A549 (cell line): ENCODE results near the gene OSGEP.

Source experiments
- ZSCAN20 ChIP-seq: fragments of 250-450 bp; sonication (Bioruptor Pico); IDR thresholded peaks from 2 replicates; pipeline ENCODE4 v1.8.0; 2022; ENCODE audit warnings: mild to moderate bottlenecking, moderate library complexity
- TF ChIP-seq, protein P1 (sequence below): fragments of >200 bp; sonication (Bioruptor Twin); formaldehyde crosslinking; IDR thresholded peaks from 3 replicates; pipeline ENCODE4 v1.5.1; 2016

DNA sequence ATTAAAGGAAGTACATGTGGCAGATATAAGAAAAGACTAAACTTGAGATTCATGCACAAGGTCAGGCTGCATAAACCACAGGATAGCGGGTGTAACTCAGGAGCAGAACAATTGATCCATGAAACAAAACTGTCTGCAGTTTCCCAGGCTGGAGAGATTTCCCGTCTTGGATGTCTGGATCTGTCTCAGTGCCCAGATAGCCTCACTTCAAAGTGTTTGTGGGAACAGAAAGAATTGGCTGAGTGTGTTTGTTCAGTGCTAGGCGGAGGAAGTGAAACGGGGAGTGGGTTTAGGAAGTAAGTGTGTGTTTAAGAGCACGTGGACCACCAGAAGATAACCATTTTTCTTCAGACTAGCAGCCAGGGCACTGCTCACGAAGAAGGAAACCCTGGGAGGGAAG is 49.3 kb upstream of the OSGEP start:
- TF ChIP-seq ZSCAN20 (CRISPR knock-in tag), result no peak
- TF ChIP-seq, protein P1, sequence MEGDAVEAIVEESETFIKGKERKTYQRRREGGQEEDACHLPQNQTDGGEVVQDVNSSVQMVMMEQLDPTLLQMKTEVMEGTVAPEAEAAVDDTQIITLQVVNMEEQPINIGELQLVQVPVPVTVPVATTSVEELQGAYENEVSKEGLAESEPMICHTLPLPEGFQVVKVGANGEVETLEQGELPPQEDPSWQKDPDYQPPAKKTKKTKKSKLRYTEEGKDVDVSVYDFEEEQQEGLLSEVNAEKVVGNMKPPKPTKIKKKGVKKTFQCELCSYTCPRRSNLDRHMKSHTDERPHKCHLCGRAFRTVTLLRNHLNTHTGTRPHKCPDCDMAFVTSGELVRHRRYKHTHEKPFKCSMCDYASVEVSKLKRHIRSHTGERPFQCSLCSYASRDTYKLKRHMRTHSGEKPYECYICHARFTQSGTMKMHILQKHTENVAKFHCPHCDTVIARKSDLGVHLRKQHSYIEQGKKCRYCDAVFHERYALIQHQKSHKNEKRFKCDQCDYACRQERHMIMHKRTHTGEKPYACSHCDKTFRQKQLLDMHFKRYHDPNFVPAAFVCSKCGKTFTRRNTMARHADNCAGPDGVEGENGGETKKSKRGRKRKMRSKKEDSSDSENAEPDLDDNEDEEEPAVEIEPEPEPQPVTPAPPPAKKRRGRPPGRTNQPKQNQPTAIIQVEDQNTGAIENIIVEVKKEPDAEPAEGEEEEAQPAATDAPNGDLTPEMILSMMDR, result no peak
